Brain microvascular endothelial cell (primary cell): ENCODE data around the gene HDAC9.

Experiments
- DNase-seq: peaks from one replicate; pipeline ENCODE4 v3.0.0-alpha.2; 2020
- H3K27ac ChIP-seq: fragments of 250-450 bp; sonication (Bioruptor Pico); 2 replicates; pipeline ENCODE4 v1.5.1; 2020; ENCODE audit warnings: mild to moderate bottlenecking, moderate library complexity
- H3K27me3 ChIP-seq: fragments of 250-450 bp; sonication (Bioruptor Pico); replicated peaks from 2 replicates; pipeline ENCODE4 v1.5.1; 2020; ENCODE audit warnings: mild to moderate bottlenecking
- H3K36me3 ChIP-seq: fragments of 250-450 bp; sonication (Bioruptor Pico); replicated peaks from 2 replicates; pipeline ENCODE4 v1.5.1; 2020; ENCODE audit warnings: mild to moderate bottlenecking
- H3K4me3 ChIP-seq: 2 replicates; pipeline ENCODE4 v1.5.1; 2011; ENCODE audit warnings: low read depth, mild to moderate bottlenecking, control low read depth, low read length, moderate library complexity
- CTCF ChIP-seq: IDR thresholded peaks from 2 replicates; pipeline ENCODE4 v1.5.1; 2011; ENCODE audit warnings: low read depth, mild to moderate bottlenecking, moderate library complexity, low read length, control low read depth, inconsistent platforms; ENCODE audit errors: missing control alignments
- in situ Hi-C: cut with HindIII; loops from 2 replicates; pipeline ENCODE4 v1.10.0; 2017; ENCODE audit warnings: low sequenced_read_pairs, low pct_ligation_motif_present

HDAC9 gene

DNA sequence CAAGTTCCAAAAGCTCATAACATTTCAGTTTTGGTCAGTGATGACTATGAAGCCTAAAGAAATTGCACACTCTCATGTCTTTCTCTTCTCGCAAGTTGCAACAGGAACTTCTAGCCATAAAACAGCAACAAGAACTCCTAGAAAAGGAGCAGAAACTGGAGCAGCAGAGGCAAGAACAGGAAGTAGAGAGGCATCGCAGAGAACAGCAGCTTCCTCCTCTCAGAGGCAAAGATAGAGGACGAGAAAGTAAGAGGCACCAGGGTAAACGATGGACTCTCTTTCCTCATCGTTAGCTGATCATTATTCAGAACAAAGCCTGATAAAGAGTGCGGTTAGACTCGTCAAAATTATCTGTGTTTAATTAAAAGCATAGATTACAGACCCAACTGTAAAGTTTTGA lies 94.7 kb downstream of the HDAC9 start:
- in situ Hi-C loops = no loop called here
- no peak overlapping the region for H3K27ac ChIP-seq
- TF ChIP-seq CTCF = no peak
- no peak for DNase-seq
- H3K4me3 ChIP-seq = no peak overlapping the region
- no peaks in the 10 kb centered on the region for H3K27me3 ChIP-seq
- no peaks in the 10 kb centered on the region for H3K36me3 ChIP-seq

DNA sequence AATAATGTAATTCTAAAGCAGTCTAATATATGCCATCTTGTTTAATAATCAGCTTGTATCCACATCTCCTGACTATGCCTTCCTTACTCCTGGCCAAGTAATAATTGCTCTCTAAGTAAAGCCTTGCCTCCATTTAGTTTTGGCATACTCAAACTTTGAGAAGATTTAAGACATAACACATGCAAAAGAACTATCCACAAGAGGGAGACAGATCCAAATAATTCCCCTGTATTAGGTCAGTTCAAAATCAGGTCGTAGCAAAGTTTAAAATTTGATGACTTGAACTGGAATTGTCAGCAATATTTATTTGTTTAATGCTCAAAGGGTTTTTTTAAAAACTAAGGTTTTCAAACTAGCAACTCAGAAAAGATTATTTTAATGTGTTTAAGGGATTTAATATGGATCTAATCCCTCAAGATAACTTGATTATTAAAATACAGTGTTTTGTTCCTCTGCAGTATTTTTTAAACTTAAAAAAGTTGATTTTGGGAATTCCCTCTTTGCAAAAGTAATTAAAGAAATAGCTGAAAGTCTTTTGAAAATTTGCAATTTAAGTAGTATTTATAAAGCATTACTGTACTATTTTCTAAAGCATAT lies 95.3 kb downstream of the HDAC9 start:
- Histone ChIP-seq H3K36me3 (no peaks in the 10 kb centered on the region), H3K4me3 (no peak overlapping the region)

DNA sequence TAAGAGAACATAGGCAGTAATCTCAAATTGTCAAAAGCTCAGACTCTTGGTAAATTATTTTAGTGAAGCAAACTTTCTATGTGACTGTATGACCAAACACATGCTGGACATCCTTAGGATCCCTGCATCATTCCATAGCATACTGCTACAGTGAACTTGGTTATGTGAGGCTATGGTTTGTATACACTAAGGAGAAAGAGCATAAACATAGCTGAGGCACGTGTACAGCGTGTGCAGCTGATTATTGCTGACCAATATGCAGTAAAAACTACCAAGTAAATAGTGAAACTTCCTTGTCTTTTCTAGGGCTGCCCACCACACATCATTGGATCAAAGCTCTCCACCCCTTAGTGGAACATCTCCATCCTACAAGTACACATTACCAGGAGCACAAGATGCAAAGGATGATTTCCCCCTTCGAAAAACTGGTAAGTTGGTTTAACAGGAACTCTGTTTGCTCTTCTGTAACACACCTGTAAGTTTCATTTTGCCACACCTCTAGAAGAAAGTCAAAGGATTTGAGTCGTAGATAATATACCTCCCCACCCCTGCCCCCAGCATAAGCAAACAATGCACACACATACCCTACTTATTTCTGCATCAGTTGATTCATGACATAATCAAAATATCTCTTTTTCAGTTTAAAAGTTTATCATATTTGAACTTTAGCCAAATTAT lies 98.2 kb downstream of the HDAC9 start:
- Histone ChIP-seq H3K27me3 (no peaks in the 10 kb centered on the region), H3K4me3 (no peak overlapping the region), H3K36me3 (no peaks in the 10 kb centered on the region), H3K27ac (no peak overlapping the region)
- in situ Hi-C loops = no loop called here
- TF ChIP-seq CTCF = no peak
- DNase-seq = no peak

More for the DNA sequence above, 95.3 kb downstream of the HDAC9 start:
- peak; percentile 50 for TF ChIP-seq CTCF
- no peaks in the 10 kb centered on the region for H3K27me3 ChIP-seq
- no peak for DNase-seq
- in situ Hi-C loops = no loop called here
- no peak overlapping the region for H3K27ac ChIP-seq

- no peak for TF ChIP-seq CTCF
- H3K27ac ChIP-seq = no peak overlapping the region
- DNase-seq = no peak
- in situ Hi-C loops = no loop called here
- no peaks in the 10 kb centered on the region for H3K27me3 ChIP-seq
- no peaks in the 10 kb centered on the region for H3K36me3 ChIP-seq
- no peak overlapping the region for H3K4me3 ChIP-seq
Observed at GRCh38 chr7:18597754-18598153, 102.2 kb downstream of the HDAC9 start.

GRCh38 chr7:18607025-18607424 lies 111.5 kb downstream of the HDAC9 start:
- no peak for DNase-seq
- Histone ChIP-seq H3K27ac (no peak overlapping the region), H3K36me3 (no peaks in the 10 kb centered on the region), H3K4me3 (no peak overlapping the region), H3K27me3 (no peaks in the 10 kb centered on the region)
- in situ Hi-C loops = no loop called here
- no peak for TF ChIP-seq CTCF

DNA sequence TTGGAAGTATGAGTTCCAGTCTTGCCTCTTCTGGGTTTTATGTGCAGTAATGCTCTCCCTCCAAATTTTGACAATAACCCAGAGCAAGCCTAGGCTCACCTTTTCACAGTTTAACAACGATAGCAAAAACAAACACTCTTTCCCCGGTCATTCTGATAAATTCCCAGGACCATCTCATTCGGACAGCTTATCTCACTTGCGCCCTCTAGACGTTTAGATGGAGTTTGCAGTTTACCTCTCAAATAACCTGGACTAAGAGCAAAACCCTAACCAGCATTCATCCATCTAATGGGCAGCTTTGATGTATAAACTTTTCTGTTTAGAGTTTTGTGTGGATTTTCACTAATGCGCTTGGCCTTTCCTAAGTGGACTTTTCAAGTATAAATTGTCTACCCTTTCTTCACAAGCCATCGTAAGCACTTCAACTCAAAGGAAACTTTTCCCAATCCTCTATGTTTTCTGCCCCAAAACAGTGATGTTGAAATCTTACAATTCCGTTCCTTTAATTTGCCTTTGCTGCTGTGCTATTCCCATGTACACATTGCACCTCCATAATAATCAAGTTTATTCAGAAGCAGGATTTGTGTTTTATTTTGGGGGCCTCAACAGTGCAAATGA lies 114.9 kb downstream of the HDAC9 start:
- Histone ChIP-seq H3K4me3 (no peak overlapping the region), H3K36me3 (no peaks in the 10 kb centered on the region), H3K27ac (no peak overlapping the region), H3K27me3 (no peaks in the 10 kb centered on the region)
- peak; percentile 76 for TF ChIP-seq CTCF
- peak; percentile 18 for DNase-seq
- in situ Hi-C loops = no loop called here
